HepG2 (cell line): Measurements from ENCODE around the gene CABP4. TPM values are rescaled to one million over a fixed set of nuclear protein-coding genes. Genes with fewer than 3 reads are reported as not detected.
A peak's percentile ranks its signal among the peaks of the same experiment; 100 is the strongest.

Source experiments
- DNMT1 ChIP-seq: sonication (generic); formaldehyde crosslinking; IDR thresholded peaks from 2 replicates; pipeline ENCODE4 v1.5.1; 2020; ENCODE audit warnings: mild to moderate bottlenecking, missing genetic modification reagents
- HOMEZ ChIP-seq: IDR thresholded peaks from 2 replicates; pipeline ENCODE4 v1.6.1; 2016; ENCODE audit warnings: low read depth
- IKZF5 ChIP-seq: IDR thresholded peaks from 2 replicates; pipeline ENCODE4 v1.6.1; 2018; ENCODE audit warnings: missing genetic modification reagents, mild to moderate bottlenecking, missing compliant biosample characterization
- NR1H2 ChIP-seq: sonication (generic); formaldehyde crosslinking; IDR thresholded peaks from 2 replicates; pipeline ENCODE4 v1.8.1; 2022; ENCODE audit warnings: low read depth, missing genetic modification reagents, borderline replicate concordance
- RAD21 ChIP-seq: fragments of 450-650 bp; formaldehyde crosslinking; IDR thresholded peaks from 2 replicates; pipeline ENCODE4 v1.5.0; 2020; ENCODE audit warnings: mild to moderate bottlenecking
- SMYD3 ChIP-seq: sonication (generic); formaldehyde crosslinking; IDR thresholded peaks from 2 replicates; pipeline ENCODE4 v1.8.1; 2023; ENCODE audit warnings: mild to moderate bottlenecking, missing genetic modification reagents
- ZNF160 ChIP-seq: sonication (generic); formaldehyde crosslinking; IDR thresholded peaks from 2 replicates; pipeline ENCODE4 v1.8.0; 2022; ENCODE audit warnings: mild to moderate bottlenecking, inconsistent platforms, missing genetic modification reagents
- ZNF563 ChIP-seq: sonication (generic); formaldehyde crosslinking; IDR thresholded peaks from 2 replicates; pipeline ENCODE4 v1.8.0; 2022; ENCODE audit warnings: mild to moderate bottlenecking, moderate library complexity, missing genetic modification reagents
- ZNF800 ChIP-seq: sonication (generic); formaldehyde crosslinking; IDR thresholded peaks from 2 replicates; pipeline ENCODE4 v1.4.0; 2020; ENCODE audit warnings: missing genetic modification reagents
- ZSCAN12 ChIP-seq: sonication (generic); formaldehyde crosslinking; IDR thresholded peaks from 2 replicates; pipeline ENCODE4 v1.9.0; 2021; ENCODE audit warnings: mild to moderate bottlenecking, missing genetic modification reagents
- polyA plus RNA-seq, 8 experiments: library from polyadenylated mRNA; depleted of rRNA in 3 of 8; stranded (reverse) in 7 of 8; unstranded in 1 of 8; fragments of >200 nt; fragmentation: Illumina TruSeq in 4 of 8; extraction: Trizol in 4 of 8; gene quantifications; 2 replicates each; pipeline versions ENCODE4 v1.2.1 to v1.2.3, GENCODE V29; 2011 to 2016; ENCODE audit warnings: low read depth in 4 of 8, missing spikeins in 1 of 8, mixed read lengths in 1 of 8; ENCODE audit not compliant: insufficient read depth in 1 of 8
- total RNA-seq, 5 experiments: library from RNA; depleted of rRNA; stranded (reverse); fragments of >200 nt; fragmentation: Illumina TruSeq; extraction: Trizol; gene quantifications; 2 replicates each; pipeline ENCODE4 v1.2.3, GENCODE V29; 2016; ENCODE audit warnings: low read depth in 1 of 5
- TF ChIP-seq, protein P1 (sequence below), 2 experiments: sonication (generic) in 1 of 2; formaldehyde crosslinking in 1 of 2; IDR thresholded peaks; 2 replicates each; pipeline versions ENCODE4 v1.6.1 to v1.9.0; 2014 to 2022; ENCODE audit warnings: antibody characterized with exemption in 1 of 2, borderline replicate concordance in 1 of 2, inconsistent platforms in 1 of 2, low read depth in 1 of 2, missing genetic modification reagents in 1 of 2
- TF ChIP-seq, protein P2 (sequence below): sonication (generic); formaldehyde crosslinking; IDR thresholded peaks from 2 replicates; pipeline ENCODE4 v1.4.0; 2020; ENCODE audit warnings: missing genetic modification reagents, borderline replicate concordance

Gene CABP4
- total and polyA plus RNA-seq, 2 of the 13 experiments (the other 11 are each of a cell fraction or from before 2014, with no cell fraction given): not detected

- TF ChIP-seq, protein P1, sequence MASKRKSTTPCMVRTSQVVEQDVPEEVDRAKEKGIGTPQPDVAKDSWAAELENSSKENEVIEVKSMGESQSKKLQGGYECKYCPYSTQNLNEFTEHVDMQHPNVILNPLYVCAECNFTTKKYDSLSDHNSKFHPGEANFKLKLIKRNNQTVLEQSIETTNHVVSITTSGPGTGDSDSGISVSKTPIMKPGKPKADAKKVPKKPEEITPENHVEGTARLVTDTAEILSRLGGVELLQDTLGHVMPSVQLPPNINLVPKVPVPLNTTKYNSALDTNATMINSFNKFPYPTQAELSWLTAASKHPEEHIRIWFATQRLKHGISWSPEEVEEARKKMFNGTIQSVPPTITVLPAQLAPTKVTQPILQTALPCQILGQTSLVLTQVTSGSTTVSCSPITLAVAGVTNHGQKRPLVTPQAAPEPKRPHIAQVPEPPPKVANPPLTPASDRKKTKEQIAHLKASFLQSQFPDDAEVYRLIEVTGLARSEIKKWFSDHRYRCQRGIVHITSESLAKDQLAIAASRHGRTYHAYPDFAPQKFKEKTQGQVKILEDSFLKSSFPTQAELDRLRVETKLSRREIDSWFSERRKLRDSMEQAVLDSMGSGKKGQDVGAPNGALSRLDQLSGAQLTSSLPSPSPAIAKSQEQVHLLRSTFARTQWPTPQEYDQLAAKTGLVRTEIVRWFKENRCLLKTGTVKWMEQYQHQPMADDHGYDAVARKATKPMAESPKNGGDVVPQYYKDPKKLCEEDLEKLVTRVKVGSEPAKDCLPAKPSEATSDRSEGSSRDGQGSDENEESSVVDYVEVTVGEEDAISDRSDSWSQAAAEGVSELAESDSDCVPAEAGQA (IDR thresholded peaks at IDR 0.05; ENCODE audit: low read depth): 0 out of 2 replicates have a peak, but pooled peaks have one; percentile 7
- TF ChIP-seq, protein P1 (CRISPR knock-in tag; IDR thresholded peaks at IDR 0.05; ENCODE audit: borderline replicate concordance): no peak
- TF ChIP-seq ZNF800 (CRISPR knock-in tag) (no peak), ZNF160 (CRISPR knock-in tag) (no peak), SMYD3 (CRISPR knock-in tag) (no peak), ZSCAN12 (no peak), DNMT1 (CRISPR knock-in tag) (0 out of 2 replicates have a peak, but pooled peaks have one; percentile 48), RAD21 (CRISPR knock-in tag) (0 out of 2 replicates have a peak, but pooled peaks have one; percentile 5), NR1H2 (no peak), ZNF563 (CRISPR knock-in tag) (no peak; the same call in 1 of the 2 replicates), HOMEZ (CRISPR knock-in tag) (0 out of 2 replicates have a peak, but pooled peaks have one; percentile 37), IKZF5 (CRISPR knock-in tag) (peak; percentile 60)
- TF ChIP-seq, protein P2, sequence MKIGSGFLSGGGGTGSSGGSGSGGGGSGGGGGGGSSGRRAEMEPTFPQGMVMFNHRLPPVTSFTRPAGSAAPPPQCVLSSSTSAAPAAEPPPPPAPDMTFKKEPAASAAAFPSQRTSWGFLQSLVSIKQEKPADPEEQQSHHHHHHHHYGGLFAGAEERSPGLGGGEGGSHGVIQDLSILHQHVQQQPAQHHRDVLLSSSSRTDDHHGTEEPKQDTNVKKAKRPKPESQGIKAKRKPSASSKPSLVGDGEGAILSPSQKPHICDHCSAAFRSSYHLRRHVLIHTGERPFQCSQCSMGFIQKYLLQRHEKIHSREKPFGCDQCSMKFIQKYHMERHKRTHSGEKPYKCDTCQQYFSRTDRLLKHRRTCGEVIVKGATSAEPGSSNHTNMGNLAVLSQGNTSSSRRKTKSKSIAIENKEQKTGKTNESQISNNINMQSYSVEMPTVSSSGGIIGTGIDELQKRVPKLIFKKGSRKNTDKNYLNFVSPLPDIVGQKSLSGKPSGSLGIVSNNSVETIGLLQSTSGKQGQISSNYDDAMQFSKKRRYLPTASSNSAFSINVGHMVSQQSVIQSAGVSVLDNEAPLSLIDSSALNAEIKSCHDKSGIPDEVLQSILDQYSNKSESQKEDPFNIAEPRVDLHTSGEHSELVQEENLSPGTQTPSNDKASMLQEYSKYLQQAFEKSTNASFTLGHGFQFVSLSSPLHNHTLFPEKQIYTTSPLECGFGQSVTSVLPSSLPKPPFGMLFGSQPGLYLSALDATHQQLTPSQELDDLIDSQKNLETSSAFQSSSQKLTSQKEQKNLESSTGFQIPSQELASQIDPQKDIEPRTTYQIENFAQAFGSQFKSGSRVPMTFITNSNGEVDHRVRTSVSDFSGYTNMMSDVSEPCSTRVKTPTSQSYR (CRISPR knock-in tag): peak; percentile 94
Observed at GRCh38 chr11:67463680-67464410, 8.7 kb downstream of the CABP4 start (continued).
